ENCODE measurements around the gene SOCS6. TPM values are rescaled to one million over a fixed set of nuclear protein-coding genes. Genes with fewer than 3 reads are reported as not detected.
A peak's percentile ranks its signal among the peaks of the same experiment; 100 is the strongest.

SOCS6 gene
- total and polyA plus RNA-seq, 2 of the 13 experiments (the other 11 are each of a cell fraction or from before 2014, with no cell fraction given) = 18.6 to 38.3 TPM

DNA sequence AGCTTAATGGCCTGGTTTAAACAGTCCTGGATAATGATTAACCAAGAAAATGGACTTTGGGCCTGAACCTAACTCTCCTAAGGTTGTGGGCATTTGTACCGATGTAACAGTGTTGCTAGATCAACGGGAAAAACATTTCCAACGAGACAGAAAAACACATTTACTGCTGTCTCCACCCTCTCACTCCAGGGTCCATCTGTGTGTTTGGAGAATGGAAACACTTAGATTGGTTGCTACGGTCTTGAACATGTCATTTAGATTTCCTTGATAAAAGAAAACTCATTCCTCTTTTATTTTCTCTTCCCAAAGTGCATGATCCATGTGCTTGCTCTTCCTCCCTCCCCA is 88.0 kb downstream of the SOCS6 start (continued):
- TF ChIP-seq, protein P1, sequence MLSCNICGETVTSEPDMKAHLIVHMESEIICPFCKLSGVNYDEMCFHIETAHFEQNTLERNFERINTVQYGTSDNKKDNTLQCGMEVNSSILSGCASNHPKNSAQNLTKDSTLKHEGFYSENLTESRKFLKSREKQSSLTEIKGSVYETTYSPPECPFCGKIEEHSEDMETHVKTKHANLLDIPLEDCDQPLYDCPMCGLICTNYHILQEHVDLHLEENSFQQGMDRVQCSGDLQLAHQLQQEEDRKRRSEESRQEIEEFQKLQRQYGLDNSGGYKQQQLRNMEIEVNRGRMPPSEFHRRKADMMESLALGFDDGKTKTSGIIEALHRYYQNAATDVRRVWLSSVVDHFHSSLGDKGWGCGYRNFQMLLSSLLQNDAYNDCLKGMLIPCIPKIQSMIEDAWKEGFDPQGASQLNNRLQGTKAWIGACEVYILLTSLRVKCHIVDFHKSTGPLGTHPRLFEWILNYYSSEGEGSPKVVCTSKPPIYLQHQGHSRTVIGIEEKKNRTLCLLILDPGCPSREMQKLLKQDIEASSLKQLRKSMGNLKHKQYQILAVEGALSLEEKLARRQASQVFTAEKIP (CRISPR knock-in tag; IDR thresholded peaks at IDR 0.05; ENCODE audit: borderline replicate concordance) = no peak
- no peak for TF ChIP-seq ZBTB40 (IDR thresholded peaks at IDR 0.05)
- no peak for TF ChIP-seq ZBTB40 (CRISPR knock-in tag; IDR thresholded peaks at IDR 0.05)
- TF ChIP-seq PHF20 (CRISPR knock-in tag; IDR thresholded peaks at IDR 0.05) = no peak
- TF ChIP-seq, protein P2, sequence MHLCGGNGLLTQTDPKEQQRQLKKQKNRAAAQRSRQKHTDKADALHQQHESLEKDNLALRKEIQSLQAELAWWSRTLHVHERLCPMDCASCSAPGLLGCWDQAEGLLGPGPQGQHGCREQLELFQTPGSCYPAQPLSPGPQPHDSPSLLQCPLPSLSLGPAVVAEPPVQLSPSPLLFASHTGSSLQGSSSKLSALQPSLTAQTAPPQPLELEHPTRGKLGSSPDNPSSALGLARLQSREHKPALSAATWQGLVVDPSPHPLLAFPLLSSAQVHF (CRISPR knock-in tag; IDR thresholded peaks at IDR 0.05) = no peak
- TF ChIP-seq, protein P3, sequence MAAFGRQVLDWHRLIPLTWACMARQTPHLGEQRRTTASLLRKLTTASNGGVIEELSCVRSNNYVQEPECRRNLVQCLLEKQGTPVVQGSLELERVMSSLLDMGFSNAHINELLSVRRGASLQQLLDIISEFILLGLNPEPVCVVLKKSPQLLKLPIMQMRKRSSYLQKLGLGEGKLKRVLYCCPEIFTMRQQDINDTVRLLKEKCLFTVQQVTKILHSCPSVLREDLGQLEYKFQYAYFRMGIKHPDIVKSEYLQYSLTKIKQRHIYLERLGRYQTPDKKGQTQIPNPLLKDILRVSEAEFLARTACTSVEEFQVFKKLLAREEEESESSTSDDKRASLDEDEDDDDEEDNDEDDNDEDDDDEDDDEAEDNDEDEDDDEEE (CRISPR knock-in tag; IDR thresholded peaks at IDR 0.05) = no peak
- TF ChIP-seq FOXO1 (CRISPR knock-in tag; IDR thresholded peaks at IDR 0.05) = peak; percentile 72; the same call in 1 of the 2 replicates
- no peak for TF ChIP-seq ZNF263 (CRISPR knock-in tag; IDR thresholded peaks at IDR 0.05)
- TF ChIP-seq CHD2 (IDR thresholded peaks at IDR 0.05; ENCODE audit: low read depth, low read length) = no peak
- TF ChIP-seq ZNF652 (CRISPR knock-in tag; IDR thresholded peaks at IDR 0.05; ENCODE audit: borderline replicate concordance, low read depth) = peak; percentile 38; the same call in 1 of the 2 replicates
- TF ChIP-seq ELF4 (CRISPR knock-in tag; IDR thresholded peaks at IDR 0.05; ENCODE audit: borderline replicate concordance) = no peak
- TF ChIP-seq, protein P4, sequence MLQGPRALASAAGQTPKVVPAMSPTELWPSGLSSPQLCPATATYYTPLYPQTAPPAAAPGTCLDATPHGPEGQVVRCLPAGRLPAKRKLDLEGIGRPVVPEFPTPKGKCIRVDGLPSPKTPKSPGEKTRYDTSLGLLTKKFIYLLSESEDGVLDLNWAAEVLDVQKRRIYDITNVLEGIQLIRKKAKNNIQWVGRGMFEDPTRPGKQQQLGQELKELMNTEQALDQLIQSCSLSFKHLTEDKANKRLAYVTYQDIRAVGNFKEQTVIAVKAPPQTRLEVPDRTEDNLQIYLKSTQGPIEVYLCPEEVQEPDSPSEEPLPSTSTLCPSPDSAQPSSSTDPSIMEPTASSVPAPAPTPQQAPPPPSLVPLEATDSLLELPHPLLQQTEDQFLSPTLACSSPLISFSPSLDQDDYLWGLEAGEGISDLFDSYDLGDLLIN (CRISPR knock-in tag; IDR thresholded peaks at IDR 0.05; ENCODE audit: borderline replicate concordance) = no peak
- TF ChIP-seq CHD4 (IDR thresholded peaks at IDR 0.05; ENCODE audit: borderline replicate concordance, low read length) = no peak
- TF ChIP-seq SRF (IDR thresholded peaks at IDR 0.05; ENCODE audit: low read depth, low read length) = no peak
- TF ChIP-seq, protein P5, sequence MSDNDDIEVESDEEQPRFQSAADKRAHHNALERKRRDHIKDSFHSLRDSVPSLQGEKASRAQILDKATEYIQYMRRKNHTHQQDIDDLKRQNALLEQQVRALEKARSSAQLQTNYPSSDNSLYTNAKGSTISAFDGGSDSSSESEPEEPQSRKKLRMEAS (IDR thresholded peaks at IDR 0.05) = no peak; the same call in 1 of the 2 replicates
- TF ChIP-seq NFKBIZ (CRISPR knock-in tag; IDR thresholded peaks at IDR 0.05) = no peak
- TF ChIP-seq ZNF703 (CRISPR knock-in tag; IDR thresholded peaks at IDR 0.05; ENCODE audit: borderline replicate concordance) = no peak

Measured in HepG2 (cell line).